Nephron (organoid): ENCODE results near the gene TXNIP.

Experiments used
- H3K27ac Mint-ChIP-seq, 3 experiments: 2 replicates each; pipeline ENCODE4 v1.8.0; 2020; ENCODE audit warnings: mixed read lengths in 3 of 3, mild to moderate bottlenecking in 2 of 3, moderate library complexity in 1 of 3
- H3K27me3 Mint-ChIP-seq: 2 replicates; pipeline ENCODE4 v1.8.0; 2021; ENCODE audit warnings: low read depth, mild to moderate bottlenecking, moderate library complexity, mixed read lengths
- H3K36me3 Mint-ChIP-seq: 2 replicates; pipeline ENCODE4 v1.8.0; 2020; ENCODE audit warnings: low read depth, mixed read lengths
- H3K4me1 Mint-ChIP-seq: 2 replicates; pipeline ENCODE4 v1.8.0; 2020; ENCODE audit warnings: mixed read lengths
- H3K4me3 Mint-ChIP-seq, 3 experiments: 2 replicates each; pipeline ENCODE4 v1.8.0; 2020; ENCODE audit warnings: mild to moderate bottlenecking in 3 of 3, mixed read lengths in 3 of 3, moderate library complexity in 2 of 3
- H3K9me3 Mint-ChIP-seq: 2 replicates; pipeline ENCODE4 v1.8.0; 2020; ENCODE audit warnings: mixed read lengths
- TF ChIP-seq, protein P1 (sequence below), 3 experiments: fragments of 200-600 bp; sonication (generic); IDR thresholded peaks; one replicate each; pipeline ENCODE4 v1.5.0; 2021; ENCODE audit warnings: antibody characterized with exemption in 3 of 3; ENCODE audit not compliant: unreplicated experiment in 3 of 3

The TXNIP gene

DNA sequence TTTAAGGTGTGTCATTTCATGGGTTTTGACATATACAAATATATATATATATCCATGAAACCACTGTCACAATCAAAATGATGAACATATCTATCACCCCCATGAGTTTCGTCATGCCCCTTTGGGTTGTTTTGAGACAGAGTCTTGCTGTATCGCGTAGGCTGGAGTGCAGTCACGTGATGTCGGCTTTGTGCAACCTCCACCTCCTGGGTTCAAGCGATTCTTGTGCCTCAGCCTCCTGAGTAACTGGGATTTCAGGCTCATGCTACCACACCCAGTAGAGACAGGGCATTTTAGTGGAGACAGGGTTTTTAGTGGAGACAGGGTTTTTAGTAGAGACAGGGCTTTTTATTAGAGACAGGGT is 17.2 kb upstream of the TXNIP start:
- H3K4me3 Mint-ChIP-seq, result no peak overlapping the region
- peaks cover 5% of the 10 kb centered on the region for H3K4me1 Mint-ChIP-seq
- TF ChIP-seq, protein P1, sequence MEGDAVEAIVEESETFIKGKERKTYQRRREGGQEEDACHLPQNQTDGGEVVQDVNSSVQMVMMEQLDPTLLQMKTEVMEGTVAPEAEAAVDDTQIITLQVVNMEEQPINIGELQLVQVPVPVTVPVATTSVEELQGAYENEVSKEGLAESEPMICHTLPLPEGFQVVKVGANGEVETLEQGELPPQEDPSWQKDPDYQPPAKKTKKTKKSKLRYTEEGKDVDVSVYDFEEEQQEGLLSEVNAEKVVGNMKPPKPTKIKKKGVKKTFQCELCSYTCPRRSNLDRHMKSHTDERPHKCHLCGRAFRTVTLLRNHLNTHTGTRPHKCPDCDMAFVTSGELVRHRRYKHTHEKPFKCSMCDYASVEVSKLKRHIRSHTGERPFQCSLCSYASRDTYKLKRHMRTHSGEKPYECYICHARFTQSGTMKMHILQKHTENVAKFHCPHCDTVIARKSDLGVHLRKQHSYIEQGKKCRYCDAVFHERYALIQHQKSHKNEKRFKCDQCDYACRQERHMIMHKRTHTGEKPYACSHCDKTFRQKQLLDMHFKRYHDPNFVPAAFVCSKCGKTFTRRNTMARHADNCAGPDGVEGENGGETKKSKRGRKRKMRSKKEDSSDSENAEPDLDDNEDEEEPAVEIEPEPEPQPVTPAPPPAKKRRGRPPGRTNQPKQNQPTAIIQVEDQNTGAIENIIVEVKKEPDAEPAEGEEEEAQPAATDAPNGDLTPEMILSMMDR (IDR thresholded peaks at IDR 0.05; ENCODE audit: unreplicated experiment in 3 of 3), result no peak
- H3K27ac Mint-ChIP-seq, result no peak overlapping the region
- H3K27me3 Mint-ChIP-seq, result peaks cover 14% of the 10 kb centered on the region
- no peaks in the 10 kb centered on the region for H3K36me3 Mint-ChIP-seq
- H3K9me3 Mint-ChIP-seq, result no peaks in the 10 kb centered on the region

DNA sequence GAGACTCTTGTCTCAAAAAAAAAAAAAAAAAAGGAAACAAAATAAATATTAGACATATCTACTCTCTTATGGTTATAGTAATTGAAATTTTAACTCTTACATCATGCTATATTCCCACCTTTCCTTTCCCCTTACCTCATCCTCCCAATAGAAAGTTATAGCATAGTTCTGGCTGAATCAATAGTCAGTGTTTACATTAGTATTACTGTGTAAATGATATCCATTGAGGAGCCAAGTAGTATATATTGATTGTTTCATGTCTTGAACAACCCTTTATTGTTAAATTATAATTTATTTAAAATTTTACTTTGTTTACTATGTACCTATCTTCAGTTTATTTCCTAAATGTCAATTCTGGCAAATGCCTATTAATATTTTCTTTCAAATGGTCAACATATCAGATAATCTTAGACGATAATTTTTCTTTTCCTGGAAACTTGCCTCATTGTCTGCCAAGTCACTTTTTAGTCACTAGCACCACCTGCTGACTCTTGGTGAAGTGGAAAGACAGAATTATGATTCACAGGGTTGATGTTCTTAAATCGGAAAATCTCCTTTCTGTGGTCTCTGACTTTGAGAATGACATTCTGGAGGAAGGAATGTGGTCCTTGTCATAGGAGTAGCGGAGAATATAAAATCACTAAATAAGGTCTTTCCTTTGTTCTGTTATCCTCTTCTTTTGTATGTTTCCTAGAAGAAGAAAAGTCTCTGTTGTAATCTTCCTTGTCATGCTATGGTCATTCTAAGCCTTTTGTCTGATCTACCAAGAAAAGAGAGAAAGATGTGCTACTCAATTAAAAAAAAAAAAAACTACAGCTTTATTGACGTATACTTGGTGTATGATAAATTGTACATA is 16.6 kb upstream of the TXNIP start:
- Mint-ChIP-seq H3K27me3 (peaks cover 8% of the 10 kb centered on the region), H3K4me3 (no peak overlapping the region), H3K36me3 (no peaks in the 10 kb centered on the region), H3K27ac (peak overlapping the region in 1 of 3 experiments; percentile 16), H3K9me3 (no peaks in the 10 kb centered on the region), H3K4me1 (peaks cover 5% of the 10 kb centered on the region)
- TF ChIP-seq, protein P1 (IDR thresholded peaks at IDR 0.05; ENCODE audit: unreplicated experiment in 3 of 3), result peak; percentile 69 to 88 (median 74)

DNA sequence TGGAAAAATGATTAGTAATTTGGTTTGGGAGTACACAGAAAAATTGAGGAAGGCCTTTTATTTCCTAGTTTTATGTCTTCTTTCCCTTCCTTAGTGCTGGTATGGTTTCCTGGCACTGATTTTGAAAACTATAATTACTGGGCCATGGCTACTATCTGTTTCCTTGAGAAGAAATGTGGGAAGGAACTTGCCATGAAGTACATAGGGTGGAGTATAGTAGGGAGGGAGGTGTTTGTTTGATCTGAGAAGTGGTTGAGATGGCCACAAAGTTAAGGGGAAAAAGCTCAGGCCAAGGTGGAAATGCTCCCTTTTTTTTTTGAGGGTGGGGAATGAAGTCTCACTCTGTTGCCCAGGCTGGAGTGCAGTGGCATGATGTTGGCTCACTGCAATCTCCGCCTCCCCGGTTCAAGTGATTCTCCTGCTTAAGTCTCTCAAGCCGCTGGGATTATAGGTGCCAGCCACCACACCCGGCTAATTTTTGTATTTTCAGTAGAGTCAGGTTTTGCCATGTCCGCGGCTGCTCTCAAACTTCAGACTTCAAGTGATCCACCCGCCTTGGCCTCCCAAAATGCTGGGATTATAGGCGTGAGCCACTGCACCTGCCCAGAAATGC is 13.9 kb upstream of the TXNIP start:
- Mint-ChIP-seq H3K27me3 (peaks cover 4% of the 10 kb centered on the region), H3K36me3 (no peaks in the 10 kb centered on the region), H3K9me3 (no peaks in the 10 kb centered on the region), H3K4me3 (no peak overlapping the region), H3K4me1 (peaks cover 10% of the 10 kb centered on the region), H3K27ac (peak overlapping the region in 1 of 3 experiments; percentile 4)
- TF ChIP-seq, protein P1 (IDR thresholded peaks at IDR 0.05; ENCODE audit: unreplicated experiment in 3 of 3), result no peak

DNA sequence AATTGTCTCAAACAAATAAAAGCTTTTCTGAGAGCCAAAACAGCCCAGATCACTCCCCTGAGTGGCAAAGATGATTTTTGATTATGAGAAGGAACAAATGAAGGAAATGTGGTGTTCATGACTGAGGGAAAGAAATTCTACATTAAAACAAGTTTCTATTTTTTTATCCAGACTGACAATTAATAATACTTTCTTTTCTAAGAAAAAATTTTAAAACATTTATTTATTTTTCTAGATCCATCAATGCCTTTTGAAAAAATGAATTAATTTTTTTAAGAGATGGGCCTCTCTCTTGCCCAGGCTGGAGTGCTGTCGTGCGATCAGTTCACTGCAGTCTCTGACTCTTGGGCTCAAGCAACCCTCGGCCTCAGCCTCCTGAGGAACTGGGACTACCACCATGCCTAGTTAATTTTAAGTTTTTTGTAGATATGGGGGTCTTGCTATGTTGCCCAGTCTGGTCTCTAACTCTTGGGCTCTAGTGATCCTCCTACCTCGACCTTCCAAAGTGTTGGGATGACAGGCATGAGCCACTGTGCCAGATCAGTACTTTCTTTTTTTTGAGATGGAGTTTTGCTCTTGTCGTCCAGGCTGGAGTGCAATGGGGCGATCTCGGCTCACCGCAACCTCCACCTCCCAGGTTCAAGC is 11.2 kb upstream of the TXNIP start:
- Mint-ChIP-seq H3K4me3 (no peak overlapping the region), H3K27ac (peak overlapping the region; percentile 24 to 66 (median 44)), H3K27me3 (no peaks in the 10 kb centered on the region), H3K4me1 (peaks cover 13% of the 10 kb centered on the region), H3K9me3 (no peaks in the 10 kb centered on the region), H3K36me3 (no peaks in the 10 kb centered on the region)
- TF ChIP-seq, protein P1 (IDR thresholded peaks at IDR 0.05; ENCODE audit: unreplicated experiment in 3 of 3), result no peak

DNA sequence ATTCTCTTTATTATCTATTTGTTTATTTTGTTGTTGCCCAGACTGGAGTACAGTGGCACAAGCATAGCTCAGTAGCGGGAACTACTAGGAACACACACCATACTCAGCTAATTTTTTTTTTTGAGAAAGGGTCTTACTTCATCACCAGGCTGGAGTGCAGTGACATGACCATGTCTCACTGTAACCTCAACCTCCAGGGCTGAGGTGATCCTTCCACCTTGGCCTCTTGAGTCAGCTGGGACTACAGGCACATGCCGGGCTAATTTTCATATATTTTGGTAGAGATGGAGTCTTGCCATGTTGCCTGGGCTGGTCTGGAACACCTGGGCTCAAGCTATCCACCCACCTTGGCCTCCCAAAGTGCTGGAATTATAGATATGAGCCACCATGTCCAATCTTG is 5.3 kb upstream of the TXNIP start:
- Mint-ChIP-seq H3K4me3 (no peak overlapping the region), H3K9me3 (no peaks in the 10 kb centered on the region), H3K27me3 (no peaks in the 10 kb centered on the region), H3K27ac (peak overlapping the region in 2 of 3 experiments; percentile 20 to 54), H3K4me1 (peaks cover 28% of the 10 kb centered on the region), H3K36me3 (no peaks in the 10 kb centered on the region)
- TF ChIP-seq, protein P1 (IDR thresholded peaks at IDR 0.05; ENCODE audit: unreplicated experiment in 3 of 3), result no peak
